ENCODE measurements around the gene TMEM151A. TPM values are rescaled to one million over a fixed set of nuclear protein-coding genes. Genes with fewer than 3 reads are reported as not detected.

The TMEM151A gene
- under 1 TPM; 0.11 to 0.14 TPM for total RNA-seq
- not detected for polyA plus RNA-seq (2013, experiment 1 of 2)
- 0.01 TPM for polyA plus RNA-seq (2013, experiment 2 of 2)
- total RNA-seq, result 0 to 1.1 (median 0.06) reads per million in 172 experiments

- H3K27ac Mint-ChIP-seq, result peak within 1 kb of the TSS; percentile 79
- ChIA-PET CTCF (interaction anchor here (1.1 to 2.1 kb wide), 3 partner anchors 9 to 69 kb away, joined by 3 to 6 read pairs (median 6); no protein-coding TSS in a partner anchor), POLR2A (interaction anchor here (0.6 to 1.3 kb wide), 3 partner anchors 9 to 139 kb away, joined by 3 to 4 read pairs (median 4); no protein-coding TSS in a partner anchor)
- intact Hi-C loops (cut with DNase I, micrococcal nuclease), result no loop called here
- Histone ChIP-seq H3K27me3 (ENCODE audit: control insufficient read depth in 1 of 2, insufficient read depth in 2 of 2, low read length in 2 of 2) (peaks cover 18 to 23% of the 10 kb centered on the region in 2 experiments), H3K4me3 (ENCODE audit: low read length) (peak within 1 kb of the TSS; percentile 14), H3K9me3 (ENCODE audit: control insufficient read depth in 1 of 2, insufficient read depth in 1 of 2, low read length in 2 of 2) (peaks cover 0 to 9% of the 10 kb centered on the region in 2 experiments), H3K36me3 (ENCODE audit: insufficient read depth, low read length) (no peaks in the 10 kb centered on the region), H3K27ac (ENCODE audit: low read depth in 1 of 2, low read length in 2 of 2) (no peak within 1 kb of the TSS), H3K4me1 (ENCODE audit: insufficient read depth, low read length) (peaks cover 46% of the 10 kb centered on the region)
- H3K4me1 Mint-ChIP-seq (ENCODE audit: low read depth), result peaks cover 26% of the 10 kb centered on the region
- ATAC-seq (ENCODE audit: poor library complexity), result no peak
- TF ChIP-seq CTCF (IDR thresholded peaks at IDR 0.05), result no peak
- H3K4me3 Mint-ChIP-seq, result peak within 1 kb of the TSS; percentile 87
- H3K9me3 Mint-ChIP-seq, result no peaks in the 10 kb centered on the region
- peak in 6 of 14 experiments; percentile 28 to 72 (median 46) for DNase-seq
- H3K36me3 Mint-ChIP-seq (ENCODE audit: low read depth), result no peaks in the 10 kb centered on the region
- peaks cover 24% of the 10 kb centered on the region for H3K27me3 Mint-ChIP-seq
Measured at GRCh38 chr11:66291706-66292542, at the start of gene TMEM151A. Gene TMEM151A (plus strand): TSS chr11:66291894. CDS start chr11:66292014, 120 bp downstream.

DNA sequence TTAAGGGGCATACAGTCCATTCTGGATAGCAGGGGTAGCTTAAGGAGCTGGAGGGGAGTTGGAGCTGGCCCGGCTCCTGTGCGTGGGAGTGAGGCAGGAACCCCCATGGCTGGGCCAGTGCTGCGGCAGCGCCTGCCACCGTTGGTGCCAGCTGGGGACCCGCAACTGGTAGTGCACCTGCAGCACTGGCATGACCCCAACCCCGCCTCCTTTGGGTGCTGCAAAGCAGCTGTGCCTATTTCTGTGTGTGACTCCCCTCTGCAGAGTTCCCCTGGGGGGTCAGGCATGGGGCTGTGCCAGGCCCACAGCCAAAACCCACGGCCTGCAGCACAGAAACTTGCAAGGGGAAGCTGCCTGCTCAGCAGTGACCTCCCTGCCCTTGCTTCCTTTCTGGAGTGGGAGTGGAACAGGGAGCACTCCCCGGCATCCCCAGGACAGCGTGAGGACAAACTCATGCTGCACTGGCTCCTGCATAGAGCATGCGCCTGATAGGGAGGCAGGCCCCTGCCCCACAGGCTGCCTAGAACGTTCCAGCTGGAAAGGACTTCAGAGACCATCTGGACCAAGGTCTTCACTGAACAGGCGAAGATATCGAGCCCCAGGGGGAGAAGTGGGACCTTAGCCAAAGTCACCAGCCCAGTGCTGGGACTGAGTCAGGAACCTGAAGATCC, 49.5 kb upstream of the TMEM151A start:
- TF ChIP-seq CTCF (IDR thresholded peaks at IDR 0.05), result no peak
- Mint-ChIP-seq H3K27me3 (no peaks in the 10 kb centered on the region), H3K27ac (no peak overlapping the region), H3K4me1 (ENCODE audit: low read depth) (peaks cover 6% of the 10 kb centered on the region), H3K9me3 (no peaks in the 10 kb centered on the region), H3K36me3 (ENCODE audit: low read depth) (peaks cover 87% of the 10 kb centered on the region), H3K4me3 (no peak overlapping the region)
- Histone ChIP-seq H3K9me3 (ENCODE audit: control insufficient read depth in 1 of 2, insufficient read depth in 1 of 2, low read length in 2 of 2) (no peaks in the 10 kb centered on the region), H3K27me3 (ENCODE audit: control insufficient read depth in 1 of 2, insufficient read depth in 2 of 2, low read length in 2 of 2) (no peaks in the 10 kb centered on the region), H3K36me3 (ENCODE audit: insufficient read depth, low read length) (peaks cover 82% of the 10 kb centered on the region), H3K4me3 (ENCODE audit: low read length) (no peak overlapping the region), H3K4me1 (ENCODE audit: insufficient read depth, low read length) (no peaks in the 10 kb centered on the region), H3K27ac (ENCODE audit: low read depth in 1 of 2, low read length in 2 of 2) (no peak overlapping the region)
- CTCF ChIA-PET, result interaction anchor here (2.2 kb wide), 1 partner anchor 20 kb away, joined by 7 read pairs; no protein-coding TSS in a partner anchor
- POLR2A ChIA-PET, result interaction anchor here (1.3 kb wide), 1 partner anchor 47 kb away, joined by 5 read pairs; no protein-coding TSS in a partner anchor
- no peak for ATAC-seq (ENCODE audit: poor library complexity)
- intact Hi-C loops (cut with DNase I, micrococcal nuclease), result no loop called here
- no peak for DNase-seq

GRCh38 chr11:66243782-66244535, 47.7 kb upstream of the TMEM151A start:
- ChIA-PET CTCF (no interaction called here), POLR2A (interaction anchor here (1.3 kb wide), 1 partner anchor 12 kb away, joined by 3 read pairs; no protein-coding TSS in a partner anchor)
- H3K27me3 ChIP-seq (ENCODE audit: control insufficient read depth in 1 of 2, insufficient read depth in 2 of 2, low read length in 2 of 2), result no peaks in the 10 kb centered on the region
- no peaks in the 10 kb centered on the region for H3K9me3 ChIP-seq (ENCODE audit: control insufficient read depth in 1 of 2, insufficient read depth in 1 of 2, low read length in 2 of 2)
- ATAC-seq (ENCODE audit: poor library complexity) (no peak), DNase-seq (no peak)
- no peaks in the 10 kb centered on the region for H3K27me3 Mint-ChIP-seq
- H3K4me3 Mint-ChIP-seq, result no peak overlapping the region
- peak overlapping the region; percentile 61 for H3K27ac Mint-ChIP-seq
- no peak for TF ChIP-seq CTCF (IDR thresholded peaks at IDR 0.05)
- peaks cover 6% of the 10 kb centered on the region for H3K4me1 Mint-ChIP-seq (ENCODE audit: low read depth)
- no peak overlapping the region for H3K27ac ChIP-seq (ENCODE audit: low read depth in 1 of 2, low read length in 2 of 2)
- H3K36me3 ChIP-seq (ENCODE audit: insufficient read depth, low read length), result peaks cover 72% of the 10 kb centered on the region
- no peak overlapping the region for H3K4me3 ChIP-seq (ENCODE audit: low read length)
- H3K36me3 Mint-ChIP-seq (ENCODE audit: low read depth), result peaks cover 80% of the 10 kb centered on the region
- no peaks in the 10 kb centered on the region for H3K9me3 Mint-ChIP-seq
- intact Hi-C loops (cut with DNase I, micrococcal nuclease), result no loop called here
- no peaks in the 10 kb centered on the region for H3K4me1 ChIP-seq (ENCODE audit: insufficient read depth, low read length)
